HuH-7 (cell line): ENCODE results near the gene FAAH.

Experiments used
- DNase-seq: peaks from one replicate; pipeline ENCODE4 v3.0.0; 2011; ENCODE audit warnings: low spot score

FAAH gene

DNA sequence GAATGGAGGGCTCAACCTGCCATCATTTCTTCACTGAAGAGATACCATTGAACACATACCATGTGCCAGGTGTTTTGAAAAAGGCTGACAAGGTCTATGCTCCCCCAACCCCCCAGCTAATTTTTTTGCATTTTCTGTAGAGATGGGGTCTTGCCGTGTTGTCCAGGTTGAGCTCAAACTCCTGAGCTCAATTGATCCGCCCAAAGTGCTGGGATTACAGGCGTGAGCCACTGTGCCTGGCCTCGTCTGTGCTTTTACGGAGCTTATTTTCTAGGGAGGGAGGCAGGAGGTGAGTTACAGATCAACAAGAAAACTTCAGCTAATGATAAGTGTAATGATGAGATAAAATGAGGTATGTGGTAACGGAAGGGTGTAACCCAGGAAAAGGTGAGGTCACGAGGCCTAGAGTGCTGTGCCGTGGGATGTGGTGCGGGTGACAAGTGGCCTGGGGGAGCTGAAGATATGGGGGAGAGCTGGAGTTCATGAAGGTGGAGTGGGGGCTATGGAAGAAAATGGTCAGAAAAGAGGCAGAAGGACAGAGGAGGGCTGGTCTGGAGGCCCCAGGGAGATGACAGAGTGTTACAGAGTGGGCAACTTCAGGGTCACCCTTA is 28.2 kb downstream of the FAAH start:
- DNase-seq = no peak

DNA sequence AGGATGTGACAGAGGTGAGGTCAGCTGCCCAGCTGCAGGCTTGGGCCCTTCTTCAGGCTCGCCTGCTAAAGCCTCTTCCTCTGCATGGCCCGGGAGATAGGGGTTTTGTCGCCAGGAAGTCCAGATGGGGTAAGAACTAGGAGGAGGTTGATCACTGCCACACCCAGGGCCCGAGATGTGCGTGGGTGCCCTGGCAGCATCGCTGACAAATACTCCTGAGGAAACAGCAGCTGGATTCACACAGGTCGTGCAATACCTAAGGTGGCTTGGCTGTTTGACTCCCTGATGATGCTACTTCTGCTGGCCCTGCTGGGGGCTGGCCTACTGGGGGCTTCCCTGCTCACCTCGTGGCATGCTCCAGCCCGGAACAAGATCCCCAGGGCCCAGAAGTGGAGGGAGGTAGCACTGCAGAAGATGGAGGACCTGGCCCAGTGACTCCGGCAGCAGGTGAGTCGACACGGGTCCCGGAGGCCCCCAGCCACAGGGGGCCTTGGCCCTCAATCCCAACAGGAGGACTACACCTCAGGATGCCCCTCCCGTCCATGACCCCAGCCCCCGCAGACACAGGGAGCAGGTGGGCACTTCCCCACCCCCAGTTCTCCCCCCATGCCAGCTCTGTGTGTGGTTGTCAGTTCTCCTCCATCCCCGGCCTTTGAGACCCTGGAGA is 29.6 kb downstream of the FAAH start:
- no peak for DNase-seq

DNA sequence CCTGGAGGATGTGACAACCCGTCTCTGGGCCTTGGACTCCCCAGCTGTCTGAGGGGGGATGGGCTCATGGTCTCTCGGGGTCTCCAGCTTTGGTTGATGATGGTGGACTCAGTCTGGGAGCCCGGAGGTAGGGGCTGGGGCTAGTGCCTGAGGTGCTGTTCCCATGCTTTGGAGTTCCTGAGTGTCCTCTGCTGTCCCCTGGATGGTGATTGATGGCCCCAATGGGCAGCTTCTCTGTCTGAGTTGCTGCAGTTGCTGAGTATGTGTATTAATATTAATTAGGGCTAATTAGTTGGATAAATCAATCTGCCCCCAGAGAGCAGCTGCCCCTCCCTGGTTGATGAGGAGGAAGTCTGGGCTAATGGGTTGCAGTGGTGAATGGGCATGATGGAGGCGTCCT is 30.6 kb downstream of the FAAH start:
- no peak for DNase-seq

DNA sequence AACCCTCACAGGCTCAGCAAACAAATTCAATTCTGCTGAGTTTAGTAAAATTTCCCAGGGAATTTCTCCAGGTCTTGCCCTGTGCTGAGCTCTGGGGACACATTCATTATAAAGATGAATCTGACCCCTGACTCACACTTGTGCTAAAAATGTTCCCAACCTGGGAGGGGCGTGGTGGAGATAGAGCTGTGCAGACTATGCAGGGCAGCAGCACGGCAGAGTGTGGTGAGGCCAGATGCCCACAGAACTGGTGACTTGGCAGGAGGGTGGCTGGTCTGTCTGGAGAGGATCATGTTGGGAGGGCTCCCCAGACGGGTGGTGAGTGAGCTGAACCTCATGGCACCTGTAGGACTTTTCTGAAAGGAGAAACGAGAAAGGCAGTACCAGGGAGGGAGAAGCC is 31.6 kb downstream of the FAAH start:
- no peak for DNase-seq

GRCh38 chr1:46427541-46427940 is 33.4 kb downstream of the FAAH start:
- no peak for DNase-seq

DNA sequence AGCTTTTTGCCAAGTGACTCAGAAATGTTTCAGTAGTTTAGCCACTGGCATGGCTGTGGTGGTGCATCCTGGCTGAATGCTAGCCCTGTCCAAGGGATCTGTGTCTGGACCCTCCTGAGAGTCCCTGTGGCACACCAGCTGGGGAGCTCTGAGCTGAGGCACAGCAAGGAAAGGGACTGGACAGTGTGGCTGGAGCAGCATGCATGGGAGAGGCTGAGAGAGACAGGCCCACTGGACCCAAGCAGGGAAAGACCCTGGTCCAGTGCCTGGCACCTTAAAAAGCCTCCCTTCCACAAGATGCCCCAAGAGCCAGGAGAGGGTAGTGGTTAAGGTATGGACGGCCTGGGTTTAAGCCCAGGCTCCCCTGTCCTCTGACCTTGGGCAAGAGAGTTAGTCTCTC is 35.3 kb downstream of the FAAH start:
- DNase-seq = no peak

DNA sequence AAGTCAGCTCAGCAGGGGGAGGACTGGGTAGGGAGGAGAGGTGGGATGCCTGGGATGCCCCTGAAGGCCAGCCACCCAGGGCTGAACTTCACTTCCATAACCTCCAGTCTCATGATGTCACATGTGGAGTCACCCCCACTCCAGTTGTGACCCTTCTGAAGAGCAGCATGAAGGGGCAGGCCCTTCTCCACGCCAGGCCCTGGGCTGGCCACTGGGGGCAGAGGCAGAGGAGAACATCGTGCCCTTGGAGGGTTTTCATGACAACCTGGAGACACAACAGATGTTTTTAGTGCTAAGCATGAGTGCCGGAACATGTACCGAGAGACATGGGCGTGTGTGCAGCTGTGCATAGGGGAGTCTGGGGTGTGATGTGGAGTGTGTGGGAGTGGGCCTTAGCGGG is 37.6 kb downstream of the FAAH start:
- no peak for DNase-seq

DNA sequence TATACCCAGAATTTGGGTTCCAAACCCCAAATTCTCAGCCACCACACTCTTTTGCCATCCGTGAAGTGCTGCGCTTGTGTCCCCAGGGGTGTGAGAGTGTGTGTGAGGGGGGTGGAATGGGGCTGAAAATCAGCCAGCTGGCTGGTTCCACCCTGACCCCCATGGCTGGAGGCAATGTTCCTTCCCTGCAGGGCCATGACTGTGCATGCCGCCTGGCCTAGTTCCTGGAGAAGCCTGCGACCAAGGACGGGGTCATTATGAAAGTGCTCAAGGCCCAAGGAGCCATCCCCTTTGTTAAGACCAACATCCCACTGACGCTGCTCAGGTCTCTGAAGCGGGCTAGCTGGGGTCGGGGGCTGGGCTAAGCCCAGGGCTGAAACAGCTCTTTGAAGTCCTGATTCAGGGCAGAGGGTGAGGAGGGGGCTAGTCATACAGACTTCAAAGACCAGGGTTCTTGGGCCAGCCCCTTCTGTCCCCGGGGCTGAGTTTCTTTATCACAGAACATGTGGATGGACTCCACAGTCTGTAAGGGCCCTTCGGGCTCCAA is 38.7 kb downstream of the FAAH start:
- no peak for DNase-seq

DNA sequence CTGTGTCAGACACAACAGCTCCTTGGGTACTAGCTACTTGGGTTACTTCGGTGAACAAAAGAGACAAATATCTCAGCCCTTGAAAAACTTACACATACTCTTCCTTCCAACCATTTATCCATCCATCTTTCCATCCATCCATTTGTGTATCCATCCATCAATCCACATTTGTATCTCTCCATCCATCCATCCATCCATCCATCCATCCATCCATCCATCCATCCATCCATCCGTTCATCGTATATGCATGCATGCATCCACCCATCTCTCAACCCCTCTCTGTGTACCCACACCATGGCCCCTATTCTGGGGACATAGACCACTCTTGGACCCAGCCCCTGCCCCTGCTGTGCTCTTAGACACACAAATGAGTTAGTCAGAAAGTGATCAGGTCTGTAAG is 40.2 kb downstream of the FAAH start:
- DNase-seq = no peak

DNA sequence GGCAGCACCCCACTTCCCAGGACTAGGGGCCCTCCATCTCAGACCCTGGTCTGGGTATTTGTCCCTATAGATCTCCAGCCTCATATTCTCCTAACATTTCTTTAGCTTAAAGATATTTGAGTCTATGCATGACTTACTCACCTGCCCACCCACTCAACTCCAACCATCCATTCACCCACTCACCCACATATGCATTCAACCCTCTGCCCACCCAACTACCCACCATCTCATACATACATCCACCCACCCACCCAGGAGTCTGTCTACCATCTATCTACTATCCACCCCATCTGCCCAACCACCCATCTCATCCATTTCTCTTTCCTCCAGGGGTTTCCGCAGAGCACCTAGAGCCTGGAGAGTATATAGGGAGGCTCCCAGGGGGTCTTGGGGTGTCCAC is 42.7 kb downstream of the FAAH start:
- DNase-seq = no peak

- DNase-seq = no peak
Measured at GRCh38 chr1:46437723-46438122, 43.6 kb downstream of the FAAH start.

GRCh38 chr1:46438346-46438745 is 44.2 kb downstream of the FAAH start:
- no peak for DNase-seq

GRCh38 chr1:46440478-46440877 is 46.4 kb downstream of the FAAH start:
- DNase-seq = no peak

GRCh38 chr1:46442317-46443161 is 48.4 kb downstream of the FAAH start:
- peak; percentile 87 for DNase-seq

DNA sequence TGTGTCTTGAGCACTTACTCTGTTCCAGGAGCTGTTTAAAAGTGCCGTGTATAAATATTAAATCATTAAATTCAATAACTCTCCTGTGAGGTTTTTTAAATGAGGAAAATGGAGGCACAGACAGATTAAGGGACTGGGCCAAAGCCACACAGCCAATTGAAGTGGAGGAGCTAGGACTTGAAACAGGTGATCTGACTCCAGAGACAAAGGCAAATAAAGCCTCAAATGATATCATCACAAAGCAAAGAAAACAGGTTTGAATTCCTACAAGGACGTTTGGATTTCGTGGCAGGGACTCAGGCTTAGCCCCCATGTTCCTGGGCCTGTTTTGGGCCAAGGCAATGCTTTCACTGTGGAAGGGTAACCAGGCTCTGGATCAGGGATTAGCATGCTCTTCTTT is 50.3 kb downstream of the FAAH start:
- DNase-seq = no peak

GRCh38 chr1:46445773-46446256 is 51.7 kb downstream of the FAAH start:
- DNase-seq = peak; percentile 46

DNA sequence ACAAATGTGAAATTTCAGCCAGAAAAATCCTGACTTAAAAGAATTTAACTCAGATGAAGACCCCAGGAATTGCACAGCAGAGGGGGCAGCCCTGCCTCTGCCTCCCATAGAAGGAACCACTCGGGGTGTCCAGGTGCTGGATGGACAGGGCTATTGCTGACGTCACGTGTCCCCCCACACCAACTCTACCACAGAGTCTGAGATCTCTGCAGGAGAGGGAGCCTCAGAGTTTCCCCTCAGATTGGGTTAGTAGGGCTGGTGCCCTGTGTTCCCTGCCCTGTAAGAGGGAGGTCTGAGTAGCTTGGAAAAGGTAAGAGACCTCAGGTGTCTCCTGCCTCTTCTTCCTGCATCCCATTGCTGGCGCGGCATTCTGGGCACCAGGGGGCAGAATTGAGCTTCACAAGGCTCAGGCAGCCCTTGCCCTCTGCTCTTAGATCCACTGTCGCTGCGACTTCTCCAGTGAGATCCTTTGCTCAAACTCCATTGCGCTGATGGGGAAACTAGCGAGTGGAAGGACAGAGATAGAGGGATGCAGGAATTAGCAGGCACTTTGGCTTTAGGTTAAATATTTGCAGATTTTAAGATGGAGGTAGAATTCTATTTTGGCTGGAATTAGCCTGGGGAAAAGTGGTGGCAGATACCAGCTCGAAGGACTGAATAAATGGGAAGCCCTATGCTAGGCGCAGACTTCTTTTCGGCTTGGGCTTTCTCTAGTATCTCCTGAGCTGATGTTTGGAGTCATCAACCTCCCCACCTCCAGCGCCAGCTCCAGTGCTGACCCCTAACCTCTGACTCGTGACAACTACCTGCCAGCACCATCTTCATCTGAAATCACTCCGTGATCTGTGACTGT is 52.8 kb downstream of the FAAH start:
- DNase-seq = peak; percentile 86

GRCh38 chr1:46447499-46448108 is 53.5 kb downstream of the FAAH start:
- DNase-seq = no peak

GRCh38 chr1:46448109-46448911 is 54.2 kb downstream of the FAAH start:
- no peak for DNase-seq
